ENCODE results near the gene PGLYRP2.

Gene PGLYRP2

DNA sequence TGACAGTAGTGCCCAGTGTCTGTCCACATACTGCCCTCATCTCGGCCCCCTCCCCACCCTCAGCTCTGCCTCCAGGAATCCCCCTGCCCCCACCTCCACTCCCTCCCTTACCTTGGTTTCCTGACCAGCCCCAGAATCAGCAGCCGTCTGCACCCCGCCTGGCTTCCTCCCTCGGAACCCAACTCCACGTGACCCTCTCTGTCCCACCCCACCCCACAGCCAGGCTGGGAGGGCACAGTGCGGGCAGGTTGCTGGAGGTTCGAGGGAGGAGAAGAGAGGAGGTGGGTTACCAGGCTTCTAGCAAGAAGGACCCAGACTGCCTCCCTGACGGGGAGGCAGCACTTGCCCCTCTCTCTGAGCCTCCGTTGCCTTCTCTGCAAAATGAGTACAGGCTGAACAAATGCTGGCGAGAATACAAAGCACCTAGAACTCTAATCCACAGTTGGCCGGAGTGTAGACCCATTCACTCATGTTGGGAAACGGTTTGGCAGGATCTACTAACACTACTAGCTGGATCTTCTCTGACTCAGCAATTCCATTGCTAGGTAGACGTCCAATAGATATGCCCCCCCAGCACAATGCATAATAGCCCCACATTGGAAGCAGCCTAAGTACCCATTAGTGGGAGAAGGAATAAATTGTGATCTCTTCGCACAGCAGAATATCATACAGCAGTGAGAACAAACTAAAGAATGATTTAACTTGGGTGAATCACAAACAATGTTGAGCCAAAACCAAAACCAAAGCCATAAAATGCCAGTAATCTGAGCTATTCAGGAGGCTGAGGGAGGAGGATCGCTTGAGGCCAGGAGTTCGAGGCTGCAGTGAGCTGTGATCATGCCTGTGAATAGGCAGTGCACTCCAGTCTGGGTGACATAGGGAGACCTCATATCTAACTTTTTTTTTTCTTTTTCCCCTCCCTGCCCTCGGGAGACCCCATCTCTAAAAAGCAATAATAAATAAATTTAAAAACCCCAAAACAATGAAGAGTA lies 14.6 kb downstream of the PGLYRP2 start, which contains the start of gene RASAL3:
Gene RASAL3 (minus strand): TSS at position 151 of the 992 bp plus-strand sequence. CDS start 186 bp downstream, outside the sequence.
- CTCF ChIA-PET: interaction anchor here (0.7 kb wide), 1 partner anchor 40 kb away, joined by 3 read pairs; no protein-coding TSS in a partner anchor
- no peaks in the 10 kb centered on the region for H3K4me1 ChIP-seq (ENCODE audit: control insufficient read depth, insufficient read depth, low read length)
- no peaks in the 10 kb centered on the region for H3K9me3 ChIP-seq (ENCODE audit: control insufficient read depth, insufficient read depth, low read depth, low read length)
- POLR2A ChIA-PET: no interaction called here
- TF ChIP-seq ZNF623 (tag by site-specific recombination; IDR thresholded peaks at IDR 0.05): no peak
- no peak within 1 kb of the TSS for H3K27ac ChIP-seq (ENCODE audit: extremely low read depth, low read depth, low read length)
- no peaks in the 10 kb centered on the region for H3K36me3 ChIP-seq (ENCODE audit: control insufficient read depth in 2 of 2, insufficient read depth in 1 of 2, low read length in 2 of 2)
- no peak within 1 kb of the TSS for H3K4me3 ChIP-seq (ENCODE audit: low read depth, low read length)

DNA sequence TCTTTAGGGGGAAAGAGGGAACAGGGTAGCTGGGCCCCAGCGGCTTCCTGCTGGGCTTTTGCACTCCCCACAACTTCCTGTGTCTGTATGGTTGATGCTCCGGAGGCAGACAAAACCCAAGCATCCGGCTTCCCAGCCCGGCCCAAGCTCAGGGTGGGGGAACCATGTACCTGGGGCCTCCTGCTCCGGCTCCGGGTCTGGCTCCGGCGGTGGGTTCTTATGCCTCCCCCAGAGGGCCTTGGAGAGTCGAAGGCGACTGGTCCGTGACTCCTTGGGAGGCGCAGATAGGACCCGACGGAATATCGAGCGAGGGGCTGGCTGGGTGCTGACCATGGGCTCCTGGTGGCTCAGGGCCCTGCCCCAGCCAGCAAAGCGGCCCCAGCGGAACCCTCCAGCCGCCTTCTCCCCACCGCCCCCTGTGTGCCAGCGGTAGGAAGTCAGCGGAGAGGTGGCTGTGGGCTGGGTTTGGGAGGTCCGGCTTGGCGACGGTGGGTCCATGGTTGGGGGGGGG lies 15.4 kb downstream of the PGLYRP2 start:
- Histone ChIP-seq H3K4me3 (ENCODE audit: low read depth, low read length) (no peak overlapping the region), H3K4me1 (ENCODE audit: control insufficient read depth, insufficient read depth, low read length) (no peaks in the 10 kb centered on the region), H3K9me3 (ENCODE audit: control insufficient read depth, insufficient read depth, low read depth, low read length) (no peaks in the 10 kb centered on the region), H3K27ac (ENCODE audit: extremely low read depth, low read depth, low read length) (no peak overlapping the region), H3K36me3 (ENCODE audit: control insufficient read depth in 2 of 2, insufficient read depth in 1 of 2, low read length in 2 of 2) (no peaks in the 10 kb centered on the region)
- no peak for TF ChIP-seq ZNF426 (tag by site-specific recombination; IDR thresholded peaks at IDR 0.05)
- TF ChIP-seq ZNF311 (tag by site-specific recombination; IDR thresholded peaks at IDR 0.05; ENCODE audit: borderline replicate concordance): no peak
- no peak for TF ChIP-seq ZNF785 (tag by site-specific recombination; IDR thresholded peaks at IDR 0.05)
- no peak for TF ChIP-seq ZNF585B (tag by site-specific recombination; IDR thresholded peaks at IDR 0.05)
- no peak for TF ChIP-seq ZNF660 (tag by site-specific recombination; IDR thresholded peaks at IDR 0.05)
- TF ChIP-seq, protein P1, sequence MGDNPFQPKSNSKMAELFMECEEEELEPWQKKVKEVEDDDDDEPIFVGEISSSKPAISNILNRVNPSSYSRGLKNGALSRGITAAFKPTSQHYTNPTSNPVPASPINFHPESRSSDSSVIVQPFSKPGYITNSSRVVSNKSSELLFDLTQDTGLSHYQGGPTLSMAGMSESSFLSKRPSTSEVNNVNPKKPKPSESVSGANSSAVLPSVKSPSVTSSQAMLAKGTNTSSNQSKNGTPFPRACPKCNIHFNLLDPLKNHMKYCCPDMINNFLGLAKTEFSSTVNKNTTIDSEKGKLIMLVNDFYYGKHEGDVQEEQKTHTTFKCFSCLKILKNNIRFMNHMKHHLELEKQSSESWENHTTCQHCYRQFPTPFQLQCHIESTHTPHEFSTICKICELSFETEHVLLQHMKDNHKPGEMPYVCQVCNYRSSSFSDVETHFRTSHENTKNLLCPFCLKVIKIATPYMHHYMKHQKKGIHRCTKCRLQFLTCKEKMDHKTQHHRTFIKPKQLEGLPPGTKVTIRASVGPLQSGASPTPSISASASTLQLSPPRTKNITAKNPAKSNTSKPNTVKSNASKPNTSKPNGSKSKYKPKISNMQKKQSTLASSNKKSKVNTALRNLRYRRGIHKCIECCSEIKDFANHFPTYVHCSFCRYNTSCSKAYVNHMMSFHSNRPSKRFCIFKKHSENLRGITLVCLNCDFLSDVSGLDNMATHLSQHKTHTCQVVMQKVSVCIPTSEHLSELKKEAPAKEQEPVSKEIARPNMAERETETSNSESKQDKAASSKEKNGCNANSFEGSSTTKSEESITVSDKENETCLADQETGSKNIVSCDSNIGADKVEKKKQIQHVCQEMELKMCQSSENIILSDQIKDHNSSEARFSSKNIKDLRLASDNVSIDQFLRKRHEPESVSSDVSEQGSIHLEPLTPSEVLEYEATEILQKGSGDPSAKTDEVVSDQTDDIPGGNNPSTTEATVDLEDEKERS (tag by site-specific recombination; IDR thresholded peaks at IDR 0.05): no peak
- ChIA-PET POLR2A (no interaction called here), CTCF (interaction anchor here (0.7 kb wide), 2 partner anchors 10 to 39 kb away, joined by 3 to 4 read pairs; no protein-coding TSS in a partner anchor)

DNA sequence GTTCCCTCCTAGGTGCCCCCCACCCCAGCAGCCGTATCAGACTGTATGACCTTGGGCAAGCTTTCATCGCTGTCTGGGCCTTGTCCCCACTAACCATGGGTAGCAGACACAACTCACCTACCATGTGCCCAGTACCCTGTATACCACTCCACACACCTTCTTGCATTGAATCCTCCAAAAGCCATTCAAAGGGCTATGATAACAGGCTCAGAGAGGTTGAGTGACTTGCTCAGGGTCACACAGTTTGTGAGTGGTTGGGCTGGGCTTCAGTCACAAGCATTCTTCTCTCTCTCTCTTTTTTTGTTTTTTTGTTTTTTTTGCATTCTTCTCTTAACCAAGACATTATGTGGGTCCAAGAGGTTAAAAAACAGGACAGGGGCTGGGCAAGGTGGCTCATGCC lies 17.6 kb downstream of the PGLYRP2 start:
- Histone ChIP-seq H3K4me1 (ENCODE audit: control insufficient read depth, insufficient read depth, low read length) (no peaks in the 10 kb centered on the region; the same call in 1 of the 2 replicates), H3K27ac (ENCODE audit: extremely low read depth, low read depth, low read length) (no peak overlapping the region), H3K4me3 (ENCODE audit: low read depth, low read length) (no peak overlapping the region), H3K36me3 (ENCODE audit: control insufficient read depth in 2 of 2, insufficient read depth in 1 of 2, low read length in 2 of 2) (no peaks in the 10 kb centered on the region), H3K9me3 (ENCODE audit: control insufficient read depth, insufficient read depth, low read depth, low read length) (no peaks in the 10 kb centered on the region)
- ChIA-PET CTCF (no interaction called here), POLR2A (no interaction called here)
- TF ChIP-seq, protein P2, sequence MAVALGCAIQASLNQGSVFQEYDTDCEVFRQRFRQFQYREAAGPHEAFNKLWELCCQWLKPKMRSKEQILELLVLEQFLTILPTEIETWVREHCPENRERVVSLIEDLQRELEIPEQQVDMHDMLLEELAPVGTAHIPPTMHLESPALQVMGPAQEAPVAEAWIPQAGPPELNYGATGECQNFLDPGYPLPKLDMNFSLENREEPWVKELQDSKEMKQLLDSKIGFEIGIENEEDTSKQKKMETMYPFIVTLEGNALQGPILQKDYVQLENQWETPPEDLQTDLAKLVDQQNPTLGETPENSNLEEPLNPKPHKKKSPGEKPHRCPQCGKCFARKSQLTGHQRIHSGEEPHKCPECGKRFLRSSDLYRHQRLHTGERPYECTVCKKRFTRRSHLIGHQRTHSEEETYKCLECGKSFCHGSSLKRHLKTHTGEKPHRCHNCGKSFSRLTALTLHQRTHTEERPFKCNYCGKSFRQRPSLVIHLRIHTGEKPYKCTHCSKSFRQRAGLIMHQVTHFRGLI (tag by site-specific recombination; IDR thresholded peaks at IDR 0.05): peak; percentile 69
- no peak for TF ChIP-seq ZNF558 (tag by site-specific recombination; IDR thresholded peaks at IDR 0.05)
- TF ChIP-seq ZNF768 (tag by site-specific recombination; IDR thresholded peaks at IDR 0.05): peak; percentile 79; the same call in 1 of the 2 replicates
